ENCODE data around the gene PDE8A.
"Not testable (repeated sequence)": the region's sequence is repeated elsewhere in the genome, so short reads cannot be mapped to it uniquely, and the experiment has no call there.

Gene PDE8A

GRCh38 chr15:85005746-85006145, 24.1 kb downstream of the PDE8A start:
- H3K27me3 Mint-ChIP-seq, result no peaks in the 10 kb centered on the region

DNA sequence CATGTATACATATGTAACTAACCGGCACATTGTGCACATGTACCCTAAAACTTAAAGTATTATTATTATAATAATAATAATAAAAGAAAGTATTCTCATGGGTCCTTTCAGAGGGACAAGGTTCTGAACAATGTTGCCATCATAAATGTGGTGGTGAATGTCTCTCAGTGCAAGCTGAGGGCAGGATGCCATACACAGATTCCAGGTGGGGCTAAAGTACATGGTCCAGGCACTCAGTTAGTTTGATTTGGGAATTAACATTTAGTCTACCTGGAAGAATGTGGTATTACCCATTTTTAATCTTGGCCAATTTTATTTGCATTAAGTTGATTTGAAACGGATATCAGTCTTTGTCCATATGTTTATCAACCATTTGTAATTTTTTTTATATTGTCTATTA, 24.5 kb downstream of the PDE8A start:
- ATAC-seq (replicated peaks), result no peak
- DNase-seq, result no peak
- Mint-ChIP-seq H3K36me3 (ENCODE audit: insufficient read depth) (peaks cover 6% of the 10 kb centered on the region), H3K27me3 (no peaks in the 10 kb centered on the region), H3K9me3 (no peaks in the 10 kb centered on the region), H3K27ac (no peak overlapping the region), H3K4me1 (ENCODE audit: low read depth in 2 of 2) (peaks cover 15 to 35% of the 10 kb centered on the region in 2 donors), H3K4me3 (no peak overlapping the region)

More at GRCh38 chr15:85005746-85006145, 24.1 kb downstream of the PDE8A start:
- H3K27ac Mint-ChIP-seq, result no peak overlapping the region
- H3K4me3 Mint-ChIP-seq, result no peak overlapping the region
- H3K4me1 Mint-ChIP-seq (ENCODE audit: low read depth in 2 of 2), result peaks cover 17 to 33% of the 10 kb centered on the region in 2 donors
- DNase-seq (no peak), ATAC-seq (replicated peaks) (no peak)
- H3K36me3 Mint-ChIP-seq (ENCODE audit: insufficient read depth), result peaks cover 10% of the 10 kb centered on the region
- H3K9me3 Mint-ChIP-seq, result no peaks in the 10 kb centered on the region

DNA sequence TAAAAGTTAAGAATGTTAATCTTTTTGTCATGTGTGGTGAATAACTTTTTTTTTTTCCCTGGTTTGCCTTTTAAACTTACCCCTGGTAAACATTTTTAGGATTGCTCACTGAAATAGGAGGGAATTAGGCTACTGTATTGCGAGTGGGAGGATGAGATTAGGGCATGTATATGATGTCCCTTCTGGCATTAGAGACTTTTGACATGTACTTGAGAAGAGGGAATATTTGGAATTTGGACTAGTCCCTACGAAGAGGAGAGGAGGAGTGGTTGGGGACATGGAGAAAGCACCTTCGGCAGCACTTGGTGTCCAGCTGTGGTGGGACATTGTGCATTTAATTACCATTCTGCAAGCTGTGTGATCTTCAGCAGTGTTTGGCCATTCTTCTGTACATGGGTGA, 25.0 kb downstream of the PDE8A start:
- no peak overlapping the region for H3K4me3 Mint-ChIP-seq
- DNase-seq (no peak), ATAC-seq (replicated peaks) (no peak)
- peaks cover 4% of the 10 kb centered on the region for H3K36me3 Mint-ChIP-seq (ENCODE audit: insufficient read depth)
- peak overlapping the region in 1 of 2 donors; percentile 27 for H3K27ac Mint-ChIP-seq
- no peaks in the 10 kb centered on the region for H3K27me3 Mint-ChIP-seq
- H3K9me3 Mint-ChIP-seq, result no peaks in the 10 kb centered on the region
- peaks cover 15 to 32% of the 10 kb centered on the region in 2 donors for H3K4me1 Mint-ChIP-seq (ENCODE audit: low read depth in 2 of 2)

DNA sequence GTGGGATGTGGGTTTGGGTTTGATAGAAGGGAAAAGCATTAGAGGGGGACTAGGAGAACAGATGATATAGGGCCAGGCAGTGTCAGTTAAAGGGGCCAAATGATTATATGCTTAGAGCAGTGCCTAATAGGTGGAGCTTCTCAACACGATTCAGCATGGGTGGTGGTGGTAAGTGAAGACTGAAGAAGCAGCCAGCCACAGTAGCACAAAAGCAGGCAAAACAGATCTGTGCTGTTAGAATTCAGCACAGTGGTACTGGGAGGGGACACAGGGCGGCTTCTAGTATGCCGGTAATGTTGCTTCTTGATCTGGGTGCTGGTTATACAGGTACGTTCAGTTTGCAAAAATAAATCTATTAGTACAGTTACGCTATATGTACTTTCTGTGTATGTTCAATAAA, 25.5 kb downstream of the PDE8A start:
- peaks cover 4% of the 10 kb centered on the region for H3K36me3 Mint-ChIP-seq (ENCODE audit: insufficient read depth)

GRCh38 chr15:85007741-85008397, 26.2 kb downstream of the PDE8A start:
- no peak for ATAC-seq (replicated peaks)
- no peak for DNase-seq

More for the DNA sequence above, 25.5 kb downstream of the PDE8A start:
- Mint-ChIP-seq H3K4me3 (no peak overlapping the region), H3K9me3 (no peaks in the 10 kb centered on the region), H3K4me1 (ENCODE audit: low read depth in 2 of 2) (peaks cover 15 to 30% of the 10 kb centered on the region in 2 donors), H3K27me3 (no peaks in the 10 kb centered on the region), H3K27ac (peak overlapping the region in 1 of 2 donors; percentile 27)
- DNase-seq (no peak), ATAC-seq (replicated peaks) (no peak)

GRCh38 chr15:85008474-85009260, 27.0 kb downstream of the PDE8A start:
- Mint-ChIP-seq H3K27me3 (no peaks in the 10 kb centered on the region), H3K9me3 (no peaks in the 10 kb centered on the region), H3K36me3 (ENCODE audit: insufficient read depth) (no peaks in the 10 kb centered on the region), H3K4me3 (no peak overlapping the region), H3K4me1 (ENCODE audit: low read depth in 2 of 2) (peaks cover 15 to 26% of the 10 kb centered on the region in 2 donors), H3K27ac (peak overlapping the region; percentile 13 to 15)
- DNase-seq (no peak), ATAC-seq (replicated peaks) (no peak)

More at GRCh38 chr15:85007741-85008397, 26.2 kb downstream of the PDE8A start:
- no peak overlapping the region for H3K27ac Mint-ChIP-seq
- no peak overlapping the region for H3K4me3 Mint-ChIP-seq
- H3K27me3 Mint-ChIP-seq, result no peaks in the 10 kb centered on the region
- H3K36me3 Mint-ChIP-seq (ENCODE audit: insufficient read depth), result no peaks in the 10 kb centered on the region
- H3K4me1 Mint-ChIP-seq (ENCODE audit: low read depth in 2 of 2), result peaks cover 15 to 30% of the 10 kb centered on the region in 2 donors
- no peaks in the 10 kb centered on the region for H3K9me3 Mint-ChIP-seq

GRCh38 chr15:85009435-85009834, 27.8 kb downstream of the PDE8A start:
- Mint-ChIP-seq H3K4me3 (no peak overlapping the region), H3K27ac (no peak overlapping the region), H3K27me3 (no peaks in the 10 kb centered on the region), H3K4me1 (ENCODE audit: low read depth in 2 of 2) (peaks cover 15 to 21% of the 10 kb centered on the region in 2 donors), H3K36me3 (ENCODE audit: insufficient read depth) (no peaks in the 10 kb centered on the region), H3K9me3 (no peaks in the 10 kb centered on the region)
- ATAC-seq (replicated peaks), result no peak
- no peak for DNase-seq

GRCh38 chr15:85010071-85010385, 28.4 kb downstream of the PDE8A start:
- no peaks in the 10 kb centered on the region for H3K27me3 Mint-ChIP-seq
- H3K4me1 Mint-ChIP-seq (ENCODE audit: low read depth in 2 of 2), result peaks cover 19 to 24% of the 10 kb centered on the region in 2 donors

DNA sequence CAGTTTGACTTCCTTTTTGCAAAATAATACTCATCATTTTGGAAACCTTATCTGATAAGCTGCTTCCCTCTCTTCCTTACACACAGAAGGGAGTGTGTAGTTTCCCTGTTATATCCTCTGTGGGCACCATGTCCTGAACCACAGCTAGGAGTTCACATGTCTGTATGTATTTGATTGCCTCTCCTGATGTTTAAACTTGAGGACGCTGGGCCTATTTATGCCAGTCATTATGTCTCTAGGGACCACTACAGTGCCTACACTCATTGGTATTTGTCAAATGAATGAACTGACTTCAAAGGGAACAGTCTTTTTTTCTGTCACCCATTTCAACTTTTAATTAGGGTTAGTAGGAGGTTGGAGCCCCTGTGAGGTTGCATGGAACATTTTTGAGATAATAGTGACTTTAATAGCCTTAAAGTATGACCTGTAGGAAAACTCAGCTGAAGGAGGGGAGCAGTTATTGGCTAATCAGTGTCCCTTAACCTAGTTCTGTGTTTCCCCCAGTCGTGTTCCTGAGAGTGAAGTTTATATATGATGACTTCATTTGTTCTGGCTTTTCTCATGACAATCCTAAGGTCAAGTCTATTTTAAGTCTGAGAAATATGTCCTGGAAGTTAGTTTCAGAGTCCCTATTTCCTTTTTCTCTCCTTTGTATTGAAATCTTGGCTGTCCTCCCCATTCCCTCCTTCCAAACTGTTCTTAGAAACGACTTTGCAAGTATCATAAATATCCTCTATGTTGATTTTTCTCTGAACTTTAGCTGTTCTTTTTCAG, 28.9 kb downstream of the PDE8A start:
- Mint-ChIP-seq H3K27ac (no peak overlapping the region), H3K27me3 (no peaks in the 10 kb centered on the region), H3K36me3 (ENCODE audit: insufficient read depth) (peaks cover under 1% of the 10 kb centered on the region), H3K4me1 (ENCODE audit: low read depth in 2 of 2) (peaks cover 19 to 26% of the 10 kb centered on the region in 2 donors), H3K4me3 (no peak overlapping the region), H3K9me3 (no peaks in the 10 kb centered on the region)
- ATAC-seq (replicated peaks) (peak; percentile 58), DNase-seq (no peak)

More at GRCh38 chr15:85010071-85010385, 28.4 kb downstream of the PDE8A start:
- DNase-seq (no peak), ATAC-seq (replicated peaks) (no peak)
- no peak overlapping the region for H3K27ac Mint-ChIP-seq
- H3K36me3 Mint-ChIP-seq (ENCODE audit: insufficient read depth), result no peaks in the 10 kb centered on the region
- H3K9me3 Mint-ChIP-seq, result no peaks in the 10 kb centered on the region
- no peak overlapping the region for H3K4me3 Mint-ChIP-seq

DNA sequence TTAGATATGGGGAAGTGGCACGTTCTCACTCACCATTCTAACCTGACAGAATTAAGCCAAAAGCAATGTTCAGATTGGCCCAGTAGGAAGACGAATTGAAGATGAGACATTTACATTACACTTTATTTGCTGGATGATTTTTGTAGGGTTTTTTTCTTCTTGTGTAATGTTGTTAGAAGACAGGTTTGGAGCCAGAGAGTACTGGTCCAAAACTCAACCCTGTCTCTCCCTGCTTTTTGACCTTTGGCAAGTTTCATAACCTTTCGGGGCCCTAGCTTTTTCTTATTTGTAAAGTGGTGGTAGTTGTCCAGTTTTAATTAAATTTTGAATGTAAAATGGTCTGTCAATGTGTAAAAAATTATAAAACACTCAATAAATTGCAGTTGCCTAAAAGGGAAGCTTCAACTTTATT, 29.5 kb downstream of the PDE8A start:
- ATAC-seq (replicated peaks) (no peak), DNase-seq (no peak)
- no peak overlapping the region for H3K4me3 Mint-ChIP-seq
- no peaks in the 10 kb centered on the region for H3K9me3 Mint-ChIP-seq
- peaks cover 4% of the 10 kb centered on the region for H3K36me3 Mint-ChIP-seq (ENCODE audit: insufficient read depth)
- no peaks in the 10 kb centered on the region for H3K27me3 Mint-ChIP-seq
- H3K27ac Mint-ChIP-seq, result no peak overlapping the region
- H3K4me1 Mint-ChIP-seq (ENCODE audit: low read depth in 2 of 2), result peaks cover 19 to 28% of the 10 kb centered on the region in 2 donors

- H3K4me1 Mint-ChIP-seq (ENCODE audit: low read depth in 2 of 2), result peaks cover 20 to 30% of the 10 kb centered on the region in 2 donors
- not testable (repeated sequence) for H3K36me3 Mint-ChIP-seq (ENCODE audit: insufficient read depth); H3K4me3 Mint-ChIP-seq; ATAC-seq (replicated peaks); DNase-seq; H3K27ac Mint-ChIP-seq; H3K9me3 Mint-ChIP-seq; H3K27me3 Mint-ChIP-seq
These were observed 30.1 kb downstream of the PDE8A start for GRCh38 chr15:85011724-85012123.

- Mint-ChIP-seq H3K27ac (peak overlapping the region in 1 of 2 donors; percentile 16), H3K27me3 (no peaks in the 10 kb centered on the region), H3K4me3 (no peak overlapping the region), H3K4me1 (ENCODE audit: low read depth in 2 of 2) (peaks cover 10 to 20% of the 10 kb centered on the region in 2 donors), H3K36me3 (ENCODE audit: insufficient read depth) (peaks cover 4% of the 10 kb centered on the region), H3K9me3 (no peaks in the 10 kb centered on the region)
- no peak for DNase-seq
- no peak for ATAC-seq (replicated peaks)
These were observed 32.1 kb downstream of the PDE8A start for GRCh38 chr15:85013785-85014184.

- H3K9me3 Mint-ChIP-seq, result no peaks in the 10 kb centered on the region
- no peaks in the 10 kb centered on the region for H3K27me3 Mint-ChIP-seq
- no peak for DNase-seq
- no peak for ATAC-seq (replicated peaks)
- H3K4me1 Mint-ChIP-seq (ENCODE audit: low read depth in 2 of 2), result peaks cover 14 to 19% of the 10 kb centered on the region in 2 donors
- H3K4me3 Mint-ChIP-seq, result no peak overlapping the region
- H3K27ac Mint-ChIP-seq, result no peak overlapping the region
- peaks cover 4% of the 10 kb centered on the region for H3K36me3 Mint-ChIP-seq (ENCODE audit: insufficient read depth)
These were observed 33.3 kb downstream of the PDE8A start for GRCh38 chr15:85014932-85015331.
